ENCODE measurements around the gene PRSS21.

DNA sequence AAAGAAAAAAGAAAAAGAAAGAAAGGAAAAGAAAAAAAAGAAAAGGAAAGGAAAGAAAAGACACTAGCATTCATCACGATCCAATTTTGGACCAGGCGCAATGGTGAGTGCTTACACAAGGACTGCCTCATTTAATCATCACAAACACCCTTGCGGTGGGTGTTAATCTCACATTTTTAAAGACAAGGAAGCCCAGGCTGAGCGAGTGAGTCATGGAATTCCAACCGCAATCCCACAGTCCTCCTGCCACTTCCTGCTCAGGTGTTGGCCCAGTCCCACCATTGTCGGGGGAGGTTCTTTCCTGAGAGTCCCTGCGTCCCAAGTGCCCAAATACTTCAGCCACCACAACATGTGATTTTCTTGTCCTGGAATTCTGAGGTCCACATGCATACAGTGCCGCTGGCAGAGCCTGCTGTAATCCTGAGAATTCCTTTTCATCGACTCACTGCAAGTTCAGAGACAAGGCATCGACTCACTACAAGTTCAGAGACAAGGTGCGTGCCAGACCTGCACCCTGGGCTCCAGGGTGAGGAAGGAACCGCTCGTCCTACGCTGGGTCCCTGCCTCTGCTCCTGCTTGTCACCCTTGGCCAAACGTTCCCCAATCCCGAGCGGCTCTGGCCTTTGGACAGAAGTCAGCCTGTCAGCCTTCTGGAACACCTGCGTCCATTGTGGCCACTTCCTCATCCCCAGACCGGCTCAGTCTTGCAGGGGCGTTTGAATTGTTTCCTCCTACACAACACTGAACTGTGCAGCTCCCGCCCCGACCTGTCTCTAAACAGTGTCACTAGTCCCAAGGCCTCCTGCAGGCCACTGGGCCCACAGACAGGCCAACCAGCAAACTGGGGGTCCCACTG is 18.8 kb downstream of the PRSS21 start:
- no peak for TF ChIP-seq JUN (CRISPR knock-in tag; IDR thresholded peaks at IDR 0.05)
- no peak for TF ChIP-seq CTCF (IDR thresholded peaks at IDR 0.05)
- no peak for TF ChIP-seq IRF1 (CRISPR knock-in tag; IDR thresholded peaks at IDR 0.05)
- TF ChIP-seq TCF7 (CRISPR knock-in tag; IDR thresholded peaks at IDR 0.05; ENCODE audit: low read depth) = no peak
- no peak for TF ChIP-seq FOXJ3 (CRISPR knock-in tag; IDR thresholded peaks at IDR 0.05; ENCODE audit: borderline replicate concordance)

All from WTC11 (cell line).